Naive thymus-derived CD4-positive, alpha-beta T cell (primary cell): ENCODE data around the gene GNPTAB. TPM values are rescaled to one million over a fixed set of nuclear protein-coding genes. Genes with fewer than 3 reads are reported as not detected.

Experiments used
- ATAC-seq: fragments of 150-1000 bp; cut with Tn5 transposase; 2 replicates; pipeline ENCODE4 v1.10.0; 2021; ENCODE audit warnings: mild to moderate bottlenecking, moderate library complexity
- CTCF ChIA-PET: fragments of 350-600 bp; sonication (Branson Sonifier 250); formaldehyde crosslinking; loops from one replicate; lab custom pipeline; 2021; ENCODE audit warnings: antibody characterized with exemption; lab: Charles Lee
- POLR2A ChIA-PET: fragments of 350-600 bp; sonication (Branson Sonifier 250); formaldehyde crosslinking; loops from one replicate; lab custom pipeline; 2021; ENCODE audit warnings: antibody characterized with exemption, inconsistent platforms; lab: Charles Lee
- DNase-seq, 9 donors: peaks; one replicate each; pipeline versions ENCODE4 v3.0.0 to v3.0.0-alpha.2; 2020 to 2022; ENCODE audit warnings: mixed read lengths in 1 of 9
- H3K27ac ChIP-seq: one replicate; pipeline ENCODE4 v1.7.0; 2013; ENCODE audit warnings: mild to moderate bottlenecking, low read depth, low read length, moderate library complexity
- H3K27me3 ChIP-seq, 2 donors: one replicate each; pipeline ENCODE4 v1.7.0; 2013; ENCODE audit warnings: low read length in 2 of 2, mild to moderate bottlenecking in 2 of 2, moderate library complexity in 2 of 2; ENCODE audit not compliant: control insufficient read depth in 2 of 2, insufficient read depth in 2 of 2
- H3K36me3 ChIP-seq, 3 experiments: 1 replicate in 2 of 3; 2 replicates in 1 of 3; pipeline ENCODE4 v1.7.0; 2013; ENCODE audit warnings: low read length in 3 of 3, mild to moderate bottlenecking in 3 of 3, moderate library complexity in 1 of 3; ENCODE audit not compliant: insufficient read depth in 3 of 3, control insufficient read depth in 2 of 3
- H3K4me1 ChIP-seq, 2 donors: one replicate each; pipeline ENCODE4 v1.7.0; 2013; ENCODE audit warnings: low read length in 2 of 2, mild to moderate bottlenecking in 2 of 2, moderate library complexity in 1 of 2; ENCODE audit not compliant: control insufficient read depth in 2 of 2, insufficient read depth in 2 of 2
- H3K4me3 ChIP-seq: 2 replicates; pipeline ENCODE4 v1.7.0; 2013; ENCODE audit warnings: mild to moderate bottlenecking, low read length
- H3K9me3 ChIP-seq, 3 experiments: 1 replicate in 2 of 3; 2 replicates in 1 of 3; pipeline ENCODE4 v1.7.0; 2013; ENCODE audit warnings: low read length in 3 of 3; ENCODE audit not compliant: control insufficient read depth in 2 of 3
- H3K27ac Mint-ChIP-seq, 9 donors: one replicate each; pipeline ENCODE4 v1.8.0; 2020 to 2022; ENCODE audit warnings: mixed read lengths in 9 of 9, mild to moderate bottlenecking in 8 of 9, moderate library complexity in 5 of 9, inconsistent platforms in 2 of 9
- H3K27me3 Mint-ChIP-seq, 5 donors: one replicate each; pipeline ENCODE4 v1.8.0; 2021 to 2022; ENCODE audit warnings: mixed read lengths in 5 of 5, mild to moderate bottlenecking in 1 of 5
- H3K36me3 Mint-ChIP-seq, 5 donors: one replicate each; pipeline ENCODE4 v1.8.0; 2020 to 2022; ENCODE audit warnings: mixed read lengths in 5 of 5, mild to moderate bottlenecking in 3 of 5, inconsistent platforms in 1 of 5
- H3K4me1 Mint-ChIP-seq, 7 donors: one replicate each; pipeline ENCODE4 v1.8.0; 2020 to 2022; ENCODE audit warnings: mixed read lengths in 7 of 7, mild to moderate bottlenecking in 3 of 7, inconsistent platforms in 1 of 7
- H3K4me3 Mint-ChIP-seq, 10 donors: one replicate each; pipeline ENCODE4 v1.8.0; 2020 to 2022; ENCODE audit warnings: mild to moderate bottlenecking in 10 of 10, mixed read lengths in 10 of 10, moderate library complexity in 6 of 10, inconsistent platforms in 2 of 10
- H3K9me3 Mint-ChIP-seq, 11 donors: one replicate each; pipeline ENCODE4 v1.8.0; 2020 to 2022; ENCODE audit warnings: mixed read lengths in 11 of 11, mild to moderate bottlenecking in 4 of 11, inconsistent platforms in 1 of 11, moderate library complexity in 1 of 11
- intact Hi-C, 2 donors: fragments of 100-400 bp; cut with micrococcal nuclease; formaldehyde crosslinking; loops; one replicate each; pipeline ENCODE4 v1.15.1; 2023
- polyA plus RNA-seq, 2 donors: library from polyadenylated mRNA; unstranded; fragments of 300-500 nt; fragmentation: Illumina TruSeq; gene quantifications; one replicate each; pipeline ENCODE4 v1.2.3, GENCODE V29; 2021
- total RNA-seq, 6 experiments: library from RNA in 5 of 6; stranded (reverse) in 5 of 6; gene quantifications; 1 replicate in 5 of 6; 2 replicates in 1 of 6; pipeline ENCODE4 v1.2.3 and lab custom pipeline; 2021 to 2026

Gene GNPTAB
- total and polyA plus RNA-seq, 7 experiments from 2014 or later: 28.2 to 85.1 (median 44.4) TPM

GRCh38 chr12:101841069-101841468 is 10.3 kb upstream of the GNPTAB start:
- Mint-ChIP-seq H3K36me3 (no peaks in the 10 kb centered on the region), H3K9me3 (no peaks in the 10 kb centered on the region), H3K4me1 (peaks cover 6 to 12% (median 10%) of the 10 kb centered on the region in 7 donors), H3K27ac (no peak overlapping the region), H3K4me3 (no peak overlapping the region), H3K27me3 (peaks cover 0 to 6% (median 0%) of the 10 kb centered on the region in 5 donors)
- POLR2A ChIA-PET: no interaction called here
- ATAC-seq: no peak
- no peak overlapping the region for H3K4me3 ChIP-seq
- H3K27me3 ChIP-seq: no peaks in the 10 kb centered on the region
- CTCF ChIA-PET: interaction anchor here (0.6 to 5.7 kb wide), 8 partner anchors 14 to 74 kb away, joined by 4 to 113 read pairs (median 15); partner anchors contain the start of gene GNPTAB
- H3K4me1 ChIP-seq: peaks cover 8 to 13% of the 10 kb centered on the region in 2 donors
- H3K36me3 ChIP-seq: no peaks in the 10 kb centered on the region
- intact Hi-C loops: no loop called here
- no peaks in the 10 kb centered on the region for H3K9me3 ChIP-seq
- H3K27ac ChIP-seq: no peak overlapping the region
- DNase-seq: no peak

GRCh38 chr12:101839324-101840283 is 8.8 kb upstream of the GNPTAB start:
- POLR2A ChIA-PET: interaction anchor here (0.8 to 2.7 kb wide), 5 partner anchors 10 to 80 kb away, joined by 3 to 14 read pairs (median 3); partner anchors contain the start of gene GNPTAB
- Mint-ChIP-seq H3K36me3 (no peaks in the 10 kb centered on the region), H3K4me3 (peak overlapping the region in 2 of 10 donors; percentile 6 to 27), H3K27ac (no peak overlapping the region), H3K27me3 (peaks cover 0 to 6% (median 0%) of the 10 kb centered on the region in 5 donors), H3K9me3 (no peaks in the 10 kb centered on the region), H3K4me1 (peaks cover 6 to 12% (median 10%) of the 10 kb centered on the region in 7 donors)
- no peaks in the 10 kb centered on the region for H3K27me3 ChIP-seq
- intact Hi-C loops: loop anchor here (1.0 to 2.0 kb wide), 5 partner anchors 8 to 425 kb away; no protein-coding TSS in a partner anchor
- no peaks in the 10 kb centered on the region for H3K36me3 ChIP-seq
- DNase-seq (peak; percentile 29 to 77 (median 67)), ATAC-seq (peak; percentile 88)
- no peak overlapping the region for H3K4me3 ChIP-seq
- H3K27ac ChIP-seq: no peak overlapping the region
- peaks cover 8 to 13% of the 10 kb centered on the region in 2 donors for H3K4me1 ChIP-seq
- H3K9me3 ChIP-seq: no peaks in the 10 kb centered on the region
- CTCF ChIA-PET: interaction anchor here (0.6 to 5.7 kb wide), 22 partner anchors 9 to 543 kb away, joined by 3 to 113 read pairs (median 4); partner anchors contain the start of genes ARL1 and GNPTAB

GRCh38 chr12:101838628-101839323 is 8.0 kb upstream of the GNPTAB start:
- H3K9me3 ChIP-seq: no peaks in the 10 kb centered on the region
- peak in 4 of 9 donors; percentile 19 to 51 (median 26) for DNase-seq
- no peaks in the 10 kb centered on the region for H3K36me3 Mint-ChIP-seq
- no peaks in the 10 kb centered on the region for H3K36me3 ChIP-seq
- no peak overlapping the region for H3K4me3 ChIP-seq
- no peaks in the 10 kb centered on the region for H3K9me3 Mint-ChIP-seq
- H3K27ac Mint-ChIP-seq: peak overlapping the region in 3 of 9 donors; percentile 60 to 65 (median 64)
- ChIA-PET POLR2A (interaction anchor here (0.9 to 2.7 kb wide), 6 partner anchors 9 to 79 kb away, joined by 3 to 14 read pairs (median 3); partner anchors contain the start of gene GNPTAB), CTCF (interaction anchor here (0.6 to 5.7 kb wide), 14 partner anchors 10 to 431 kb away, joined by 3 to 113 read pairs (median 4); partner anchors contain the start of genes ARL1 and GNPTAB)
- H3K4me1 Mint-ChIP-seq: peaks cover 6 to 12% (median 10%) of the 10 kb centered on the region in 7 donors
- peaks cover 0 to 6% (median 0%) of the 10 kb centered on the region in 5 donors for H3K27me3 Mint-ChIP-seq
- H3K4me1 ChIP-seq: peaks cover 8 to 13% of the 10 kb centered on the region in 2 donors
- no peaks in the 10 kb centered on the region for H3K27me3 ChIP-seq
- intact Hi-C loops: loop anchor here (1.0 to 2.0 kb wide), 5 partner anchors 7 to 424 kb away; no protein-coding TSS in a partner anchor
- H3K27ac ChIP-seq: no peak overlapping the region
- ATAC-seq: peak; percentile 36
- peak overlapping the region in 6 of 10 donors; percentile 6 to 52 (median 18) for H3K4me3 Mint-ChIP-seq

GRCh38 chr12:101832030-101832429 is 1.3 kb upstream of the GNPTAB start:
- intact Hi-C loops: loop anchor here (5.0 kb wide), 2 partner anchors 550 to 1565 kb away; partner anchors contain the start of genes DEPDC4 (in 1 of the 2), SCYL2 (in 1 of the 2) and UTP20 (in 1 of the 2)
- Histone ChIP-seq H3K4me1 (peaks cover 10 to 19% of the 10 kb centered on the region in 2 donors), H3K27me3 (no peaks in the 10 kb centered on the region), H3K36me3 (no peaks in the 10 kb centered on the region), H3K27ac (no peak overlapping the region), H3K4me3 (no peak overlapping the region), H3K9me3 (no peaks in the 10 kb centered on the region)
- Mint-ChIP-seq H3K27me3 (no peaks in the 10 kb centered on the region), H3K4me3 (peak overlapping the region in 2 of 10 donors; percentile 75 to 98), H3K27ac (peak overlapping the region in 1 of 9 donors; percentile 55), H3K9me3 (no peaks in the 10 kb centered on the region), H3K4me1 (peaks cover 18 to 41% (median 37%) of the 10 kb centered on the region in 7 donors), H3K36me3 (peaks cover 0 to 5% (median 0%) of the 10 kb centered on the region in 5 donors)
- ATAC-seq (no peak), DNase-seq (no peak)
- CTCF ChIA-PET: interaction anchor here (4.8 to 9.8 kb wide), 3 partner anchors 9 to 59 kb away, joined by 32 to 73 read pairs (median 61); no protein-coding TSS in a partner anchor
- POLR2A ChIA-PET: interaction anchor here (3.4 kb wide), 1 partner anchor 59 kb away, joined by 22 read pairs; no protein-coding TSS in a partner anchor

GRCh38 chr12:101829639-101830366 is 956 bp downstream of the GNPTAB start:
- H3K27ac Mint-ChIP-seq: peak overlapping the region; percentile 72 to 98 (median 93)
- POLR2A ChIA-PET: interaction anchor here (0.6 to 3.5 kb wide), 9 partner anchors 8 to 423 kb away, joined by 3 to 22 read pairs (median 4); partner anchors contain the start of genes ARL1, CHPT1 and DRAM1
- H3K4me1 ChIP-seq: peaks cover 10 to 19% of the 10 kb centered on the region in 2 donors

More at GRCh38 chr12:101829639-101830366, 956 bp downstream of the GNPTAB start:
- Histone ChIP-seq H3K4me3 (peak overlapping the region; percentile 89), H3K27me3 (no peaks in the 10 kb centered on the region), H3K36me3 (no peaks in the 10 kb centered on the region), H3K27ac (peak overlapping the region; percentile 77), H3K9me3 (no peaks in the 10 kb centered on the region)
- no peaks in the 10 kb centered on the region for H3K27me3 Mint-ChIP-seq
- CTCF ChIA-PET: interaction anchor here (0.5 to 9.8 kb wide), 12 partner anchors 8 to 423 kb away, joined by 3 to 73 read pairs (median 4); partner anchors contain the start of gene ARL1
- H3K4me1 Mint-ChIP-seq: peaks cover 30 to 61% (median 55%) of the 10 kb centered on the region in 7 donors
- H3K36me3 Mint-ChIP-seq: peaks cover 0 to 5% (median 0%) of the 10 kb centered on the region in 5 donors
- H3K4me3 Mint-ChIP-seq: peak overlapping the region; percentile 88 to 99 (median 98)
- ATAC-seq: no peak
- intact Hi-C loops: loop anchor here (1.0 to 5.0 kb wide), 12 partner anchors 38 to 1688 kb away; partner anchors contain the start of genes BLTP3B (in 2 of the 2), UTP20 (in 2 of the 2), DEPDC4 (in 1 of the 2) and DRAM1 (in 1 of the 2)
- DNase-seq: peak in 1 of 9 donors; percentile 12
- H3K9me3 Mint-ChIP-seq: no peaks in the 10 kb centered on the region
